GM23338 (cell line): Measurements from ENCODE around the gene ATP9A. TPM values are rescaled to one million over a fixed set of nuclear protein-coding genes. Genes with fewer than 3 reads are reported as not detected.
"Not testable (repeated sequence)": the region's sequence is repeated elsewhere in the genome, so short reads cannot be mapped to it uniquely, and the experiment has no call there.

ENCODE experiments used
- ATAC-seq: fragments of 200-7000 bp; cut with Tn5 transposase; 3 replicates; pipeline ENCODE4 v1.9.1; 2020
- DNase-seq: peaks from one replicate; pipeline ENCODE4 v3.0.0-alpha.2; 2015; ENCODE audit warnings: low spot score
- H2AFZ ChIP-seq: fragments of 200-600 bp; sonication (generic); 2 replicates; pipeline ENCODE4 v1.8.0; 2016; ENCODE audit warnings: antibody characterized with exemption, mild to moderate bottlenecking, moderate library complexity
- H3F3A ChIP-seq: fragments of 200-600 bp; sonication (generic); replicated peaks from 2 replicates; pipeline ENCODE4 v1.8.0; 2017; ENCODE audit warnings: antibody characterized with exemption, mixed run types, low read depth
- H3K27ac ChIP-seq: fragments of 200-600 bp; sonication (generic); 2 replicates; pipeline ENCODE4 v1.6.1; 2016; ENCODE audit warnings: low read depth
- H3K27me3 ChIP-seq: fragments of 200-600 bp; sonication (generic); 2 replicates; pipeline ENCODE4 v1.8.0; 2016; ENCODE audit warnings: mild to moderate bottlenecking, mixed run types, moderate library complexity; ENCODE audit not compliant: insufficient read depth
- H3K36me3 ChIP-seq: fragments of 200-600 bp; sonication (generic); 2 replicates; pipeline ENCODE4 v1.8.0; 2016; ENCODE audit warnings: mild to moderate bottlenecking; ENCODE audit not compliant: insufficient read depth
- H3K4me1 ChIP-seq: fragments of 200-600 bp; sonication (generic); 2 replicates; pipeline ENCODE4 v1.8.0; 2016; ENCODE audit warnings: mild to moderate bottlenecking, moderate library complexity; ENCODE audit not compliant: insufficient read depth
- H3K4me2 ChIP-seq: fragments of 200-600 bp; sonication (generic); 2 replicates; pipeline ENCODE4 v1.7.1; 2017; ENCODE audit warnings: mixed run types
- H3K4me3 ChIP-seq: fragments of 200-600 bp; sonication (generic); 2 replicates; pipeline ENCODE4 v1.6.1; 2016; ENCODE audit warnings: mixed run types
- H3K79me2 ChIP-seq: fragments of 200-600 bp; sonication (generic); replicated peaks from 2 replicates; pipeline ENCODE4 v1.8.0; 2017; ENCODE audit warnings: mild to moderate bottlenecking; ENCODE audit not compliant: insufficient read depth
- H3K9me2 ChIP-seq: fragments of 200-600 bp; sonication (generic); 2 replicates; pipeline ENCODE4 v1.8.0; 2017; ENCODE audit not compliant: insufficient read depth
- H4K20me1 ChIP-seq: fragments of 200-600 bp; sonication (generic); replicated peaks from 2 replicates; pipeline ENCODE4 v1.8.0; 2017; ENCODE audit warnings: mild to moderate bottlenecking; ENCODE audit not compliant: insufficient read depth
- H3K27ac Mint-ChIP-seq: 2 replicates; pipeline ENCODE4 v1.8.0; 2020; ENCODE audit warnings: inconsistent platforms, mild to moderate bottlenecking, moderate library complexity, mixed read lengths
- H3K27me3 Mint-ChIP-seq: 3 replicates; pipeline ENCODE4 v1.8.0; 2022; ENCODE audit warnings: low read depth, mild to moderate bottlenecking, moderate library complexity, mixed read lengths, inconsistent platforms; ENCODE audit not compliant: insufficient read depth, poor library complexity
- H3K36me3 Mint-ChIP-seq: 3 replicates; pipeline ENCODE4 v1.8.0; 2021; ENCODE audit warnings: low read depth, mild to moderate bottlenecking, inconsistent platforms, moderate library complexity, mixed read lengths
- H3K4me1 Mint-ChIP-seq: 3 replicates; pipeline ENCODE4 v1.8.0; 2020; ENCODE audit warnings: mild to moderate bottlenecking, inconsistent platforms, mixed read lengths
- H3K4me3 Mint-ChIP-seq: 3 replicates; pipeline ENCODE4 v1.8.0; 2021; ENCODE audit warnings: moderate library complexity, mild to moderate bottlenecking, inconsistent platforms, mixed read lengths
- H3K9me3 Mint-ChIP-seq: 3 replicates; pipeline ENCODE4 v1.8.0; 2020; ENCODE audit warnings: moderate library complexity, mild to moderate bottlenecking, inconsistent platforms, mixed read lengths
- CREB1 ChIP-seq: fragments of 250-450 bp; sonication (Bioruptor Pico); IDR thresholded peaks from 2 replicates; pipeline ENCODE4 v1.5.0; 2020; ENCODE audit warnings: low read depth, mild to moderate bottlenecking, moderate library complexity
- EZH2 ChIP-seq: fragments of 200-600 bp; sonication (generic); IDR thresholded peaks from one replicate; pipeline ENCODE4 v1.8.0; 2017; ENCODE audit warnings: antibody characterized with exemption, mild to moderate bottlenecking, low read depth; ENCODE audit not compliant: unreplicated experiment
- EZH2phosphoT487 ChIP-seq: fragments of 200-600 bp; sonication (generic); IDR thresholded peaks from one replicate; pipeline ENCODE4 v1.8.1; 2018; ENCODE audit warnings: antibody characterized with exemption; ENCODE audit not compliant: unreplicated experiment
- JUNB ChIP-seq: IDR thresholded peaks from one replicate; pipeline ENCODE4 v1.6.1; 2016; ENCODE audit warnings: antibody characterized with exemption; ENCODE audit not compliant: unreplicated experiment
- POLR2AphosphoS5 ChIP-seq: IDR thresholded peaks from 2 replicates; pipeline ENCODE4 v1.6.1; 2016; ENCODE audit warnings: antibody characterized with exemption, low read depth
- ZNF114 ChIP-seq: fragments of 250-450 bp; sonication (Bioruptor Pico); IDR thresholded peaks from 2 replicates; pipeline ENCODE4 v1.5.0; 2020; ENCODE audit warnings: mild to moderate bottlenecking, moderate library complexity
- polyA plus RNA-seq: library from polyadenylated mRNA; unstranded; fragments of >200 nt; fragmentation: Nextera tagmentation; extraction: Ambion mirVana; gene quantifications from 2 replicates; pipeline ENCODE4 v1.2.1, GENCODE V29; 2016
- total RNA-seq: library from RNA; depleted of rRNA; stranded (reverse); fragments of >200 nt; shearing (Covaris generic); gene quantifications from 2 replicates; pipeline ENCODE4 v1.2.3, GENCODE V29; 2014
- TF ChIP-seq, protein P1 (sequence below): IDR thresholded peaks from one replicate; pipeline ENCODE4 v1.6.1; 2018; ENCODE audit warnings: antibody characterized with exemption; ENCODE audit not compliant: unreplicated experiment
- TF ChIP-seq, protein P2 (sequence below): IDR thresholded peaks from 2 replicates; pipeline ENCODE4 v1.6.1; 2016; ENCODE audit warnings: antibody characterized with exemption
- TF ChIP-seq, protein P3 (sequence below), 2 experiments: fragments of 200-600 bp in 1 of 2; sonication (generic) in 1 of 2; conservative IDR thresholded peaks; 2 replicates each; pipeline versions ENCODE4 v1.5.1 to v1.6.1; 2016 to 2017; ENCODE audit warnings: antibody characterized with exemption in 2 of 2, low read depth in 2 of 2, mild to moderate bottlenecking in 2 of 2, moderate library complexity in 1 of 2
- TF ChIP-seq, protein P4 (sequence below): fragments of 250-450 bp; sonication (Bioruptor Pico); IDR thresholded peaks from 2 replicates; pipeline ENCODE4 v1.5.0; 2020; ENCODE audit warnings: mild to moderate bottlenecking, moderate library complexity

ATP9A gene
- total and polyA plus RNA-seq, 2 experiments from 2014 or later = 0.94 to 5.9 TPM

DNA sequence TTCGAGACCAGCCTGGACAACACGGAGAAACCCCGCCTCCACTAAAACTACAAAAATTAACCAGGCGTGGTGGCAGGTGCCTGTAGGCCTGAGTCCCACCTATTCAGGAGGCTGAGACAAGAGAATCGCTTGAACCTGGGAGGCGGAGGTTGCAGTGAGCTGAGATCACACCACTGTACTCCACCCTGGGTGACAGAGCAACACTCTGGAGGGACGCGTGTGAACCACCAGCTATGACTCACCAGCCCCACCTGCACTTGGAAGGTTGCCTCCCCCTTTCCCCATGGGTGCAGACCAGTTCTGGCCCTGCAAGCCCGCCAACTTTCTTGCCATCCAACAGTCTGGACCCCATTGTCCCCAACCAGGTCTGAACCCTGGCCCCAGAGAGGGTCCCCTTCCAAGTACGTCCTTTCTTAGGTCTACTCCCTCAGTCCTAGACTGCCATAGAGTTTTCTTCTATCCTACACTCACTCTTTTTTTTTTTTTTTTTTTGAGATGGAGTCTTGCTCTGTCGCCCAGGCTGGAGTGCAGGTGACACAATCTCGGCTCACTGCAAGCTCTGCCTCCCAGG, 29.2 kb downstream of the ATP9A start:
- TF ChIP-seq CREB1 (CRISPR knock-in tag) (no peak), EZH2 (no peak), JUNB (no peak), EZH2phosphoT487 (no peak), POLR2AphosphoS5 (no peak), ZNF114 (CRISPR knock-in tag) (no peak)
- TF ChIP-seq, protein P1, sequence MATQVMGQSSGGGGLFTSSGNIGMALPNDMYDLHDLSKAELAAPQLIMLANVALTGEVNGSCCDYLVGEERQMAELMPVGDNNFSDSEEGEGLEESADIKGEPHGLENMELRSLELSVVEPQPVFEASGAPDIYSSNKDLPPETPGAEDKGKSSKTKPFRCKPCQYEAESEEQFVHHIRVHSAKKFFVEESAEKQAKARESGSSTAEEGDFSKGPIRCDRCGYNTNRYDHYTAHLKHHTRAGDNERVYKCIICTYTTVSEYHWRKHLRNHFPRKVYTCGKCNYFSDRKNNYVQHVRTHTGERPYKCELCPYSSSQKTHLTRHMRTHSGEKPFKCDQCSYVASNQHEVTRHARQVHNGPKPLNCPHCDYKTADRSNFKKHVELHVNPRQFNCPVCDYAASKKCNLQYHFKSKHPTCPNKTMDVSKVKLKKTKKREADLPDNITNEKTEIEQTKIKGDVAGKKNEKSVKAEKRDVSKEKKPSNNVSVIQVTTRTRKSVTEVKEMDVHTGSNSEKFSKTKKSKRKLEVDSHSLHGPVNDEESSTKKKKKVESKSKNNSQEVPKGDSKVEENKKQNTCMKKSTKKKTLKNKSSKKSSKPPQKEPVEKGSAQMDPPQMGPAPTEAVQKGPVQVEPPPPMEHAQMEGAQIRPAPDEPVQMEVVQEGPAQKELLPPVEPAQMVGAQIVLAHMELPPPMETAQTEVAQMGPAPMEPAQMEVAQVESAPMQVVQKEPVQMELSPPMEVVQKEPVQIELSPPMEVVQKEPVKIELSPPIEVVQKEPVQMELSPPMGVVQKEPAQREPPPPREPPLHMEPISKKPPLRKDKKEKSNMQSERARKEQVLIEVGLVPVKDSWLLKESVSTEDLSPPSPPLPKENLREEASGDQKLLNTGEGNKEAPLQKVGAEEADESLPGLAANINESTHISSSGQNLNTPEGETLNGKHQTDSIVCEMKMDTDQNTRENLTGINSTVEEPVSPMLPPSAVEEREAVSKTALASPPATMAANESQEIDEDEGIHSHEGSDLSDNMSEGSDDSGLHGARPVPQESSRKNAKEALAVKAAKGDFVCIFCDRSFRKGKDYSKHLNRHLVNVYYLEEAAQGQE = no peak
- TF ChIP-seq, protein P2, sequence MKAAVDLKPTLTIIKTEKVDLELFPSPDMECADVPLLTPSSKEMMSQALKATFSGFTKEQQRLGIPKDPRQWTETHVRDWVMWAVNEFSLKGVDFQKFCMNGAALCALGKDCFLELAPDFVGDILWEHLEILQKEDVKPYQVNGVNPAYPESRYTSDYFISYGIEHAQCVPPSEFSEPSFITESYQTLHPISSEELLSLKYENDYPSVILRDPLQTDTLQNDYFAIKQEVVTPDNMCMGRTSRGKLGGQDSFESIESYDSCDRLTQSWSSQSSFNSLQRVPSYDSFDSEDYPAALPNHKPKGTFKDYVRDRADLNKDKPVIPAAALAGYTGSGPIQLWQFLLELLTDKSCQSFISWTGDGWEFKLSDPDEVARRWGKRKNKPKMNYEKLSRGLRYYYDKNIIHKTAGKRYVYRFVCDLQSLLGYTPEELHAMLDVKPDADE = no peak
- TF ChIP-seq, protein P3, sequence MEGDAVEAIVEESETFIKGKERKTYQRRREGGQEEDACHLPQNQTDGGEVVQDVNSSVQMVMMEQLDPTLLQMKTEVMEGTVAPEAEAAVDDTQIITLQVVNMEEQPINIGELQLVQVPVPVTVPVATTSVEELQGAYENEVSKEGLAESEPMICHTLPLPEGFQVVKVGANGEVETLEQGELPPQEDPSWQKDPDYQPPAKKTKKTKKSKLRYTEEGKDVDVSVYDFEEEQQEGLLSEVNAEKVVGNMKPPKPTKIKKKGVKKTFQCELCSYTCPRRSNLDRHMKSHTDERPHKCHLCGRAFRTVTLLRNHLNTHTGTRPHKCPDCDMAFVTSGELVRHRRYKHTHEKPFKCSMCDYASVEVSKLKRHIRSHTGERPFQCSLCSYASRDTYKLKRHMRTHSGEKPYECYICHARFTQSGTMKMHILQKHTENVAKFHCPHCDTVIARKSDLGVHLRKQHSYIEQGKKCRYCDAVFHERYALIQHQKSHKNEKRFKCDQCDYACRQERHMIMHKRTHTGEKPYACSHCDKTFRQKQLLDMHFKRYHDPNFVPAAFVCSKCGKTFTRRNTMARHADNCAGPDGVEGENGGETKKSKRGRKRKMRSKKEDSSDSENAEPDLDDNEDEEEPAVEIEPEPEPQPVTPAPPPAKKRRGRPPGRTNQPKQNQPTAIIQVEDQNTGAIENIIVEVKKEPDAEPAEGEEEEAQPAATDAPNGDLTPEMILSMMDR (conservative IDR thresholded peaks at IDR 0.05; ENCODE audit: low read depth in 2 of 2) = no peak
- TF ChIP-seq, protein P4, sequence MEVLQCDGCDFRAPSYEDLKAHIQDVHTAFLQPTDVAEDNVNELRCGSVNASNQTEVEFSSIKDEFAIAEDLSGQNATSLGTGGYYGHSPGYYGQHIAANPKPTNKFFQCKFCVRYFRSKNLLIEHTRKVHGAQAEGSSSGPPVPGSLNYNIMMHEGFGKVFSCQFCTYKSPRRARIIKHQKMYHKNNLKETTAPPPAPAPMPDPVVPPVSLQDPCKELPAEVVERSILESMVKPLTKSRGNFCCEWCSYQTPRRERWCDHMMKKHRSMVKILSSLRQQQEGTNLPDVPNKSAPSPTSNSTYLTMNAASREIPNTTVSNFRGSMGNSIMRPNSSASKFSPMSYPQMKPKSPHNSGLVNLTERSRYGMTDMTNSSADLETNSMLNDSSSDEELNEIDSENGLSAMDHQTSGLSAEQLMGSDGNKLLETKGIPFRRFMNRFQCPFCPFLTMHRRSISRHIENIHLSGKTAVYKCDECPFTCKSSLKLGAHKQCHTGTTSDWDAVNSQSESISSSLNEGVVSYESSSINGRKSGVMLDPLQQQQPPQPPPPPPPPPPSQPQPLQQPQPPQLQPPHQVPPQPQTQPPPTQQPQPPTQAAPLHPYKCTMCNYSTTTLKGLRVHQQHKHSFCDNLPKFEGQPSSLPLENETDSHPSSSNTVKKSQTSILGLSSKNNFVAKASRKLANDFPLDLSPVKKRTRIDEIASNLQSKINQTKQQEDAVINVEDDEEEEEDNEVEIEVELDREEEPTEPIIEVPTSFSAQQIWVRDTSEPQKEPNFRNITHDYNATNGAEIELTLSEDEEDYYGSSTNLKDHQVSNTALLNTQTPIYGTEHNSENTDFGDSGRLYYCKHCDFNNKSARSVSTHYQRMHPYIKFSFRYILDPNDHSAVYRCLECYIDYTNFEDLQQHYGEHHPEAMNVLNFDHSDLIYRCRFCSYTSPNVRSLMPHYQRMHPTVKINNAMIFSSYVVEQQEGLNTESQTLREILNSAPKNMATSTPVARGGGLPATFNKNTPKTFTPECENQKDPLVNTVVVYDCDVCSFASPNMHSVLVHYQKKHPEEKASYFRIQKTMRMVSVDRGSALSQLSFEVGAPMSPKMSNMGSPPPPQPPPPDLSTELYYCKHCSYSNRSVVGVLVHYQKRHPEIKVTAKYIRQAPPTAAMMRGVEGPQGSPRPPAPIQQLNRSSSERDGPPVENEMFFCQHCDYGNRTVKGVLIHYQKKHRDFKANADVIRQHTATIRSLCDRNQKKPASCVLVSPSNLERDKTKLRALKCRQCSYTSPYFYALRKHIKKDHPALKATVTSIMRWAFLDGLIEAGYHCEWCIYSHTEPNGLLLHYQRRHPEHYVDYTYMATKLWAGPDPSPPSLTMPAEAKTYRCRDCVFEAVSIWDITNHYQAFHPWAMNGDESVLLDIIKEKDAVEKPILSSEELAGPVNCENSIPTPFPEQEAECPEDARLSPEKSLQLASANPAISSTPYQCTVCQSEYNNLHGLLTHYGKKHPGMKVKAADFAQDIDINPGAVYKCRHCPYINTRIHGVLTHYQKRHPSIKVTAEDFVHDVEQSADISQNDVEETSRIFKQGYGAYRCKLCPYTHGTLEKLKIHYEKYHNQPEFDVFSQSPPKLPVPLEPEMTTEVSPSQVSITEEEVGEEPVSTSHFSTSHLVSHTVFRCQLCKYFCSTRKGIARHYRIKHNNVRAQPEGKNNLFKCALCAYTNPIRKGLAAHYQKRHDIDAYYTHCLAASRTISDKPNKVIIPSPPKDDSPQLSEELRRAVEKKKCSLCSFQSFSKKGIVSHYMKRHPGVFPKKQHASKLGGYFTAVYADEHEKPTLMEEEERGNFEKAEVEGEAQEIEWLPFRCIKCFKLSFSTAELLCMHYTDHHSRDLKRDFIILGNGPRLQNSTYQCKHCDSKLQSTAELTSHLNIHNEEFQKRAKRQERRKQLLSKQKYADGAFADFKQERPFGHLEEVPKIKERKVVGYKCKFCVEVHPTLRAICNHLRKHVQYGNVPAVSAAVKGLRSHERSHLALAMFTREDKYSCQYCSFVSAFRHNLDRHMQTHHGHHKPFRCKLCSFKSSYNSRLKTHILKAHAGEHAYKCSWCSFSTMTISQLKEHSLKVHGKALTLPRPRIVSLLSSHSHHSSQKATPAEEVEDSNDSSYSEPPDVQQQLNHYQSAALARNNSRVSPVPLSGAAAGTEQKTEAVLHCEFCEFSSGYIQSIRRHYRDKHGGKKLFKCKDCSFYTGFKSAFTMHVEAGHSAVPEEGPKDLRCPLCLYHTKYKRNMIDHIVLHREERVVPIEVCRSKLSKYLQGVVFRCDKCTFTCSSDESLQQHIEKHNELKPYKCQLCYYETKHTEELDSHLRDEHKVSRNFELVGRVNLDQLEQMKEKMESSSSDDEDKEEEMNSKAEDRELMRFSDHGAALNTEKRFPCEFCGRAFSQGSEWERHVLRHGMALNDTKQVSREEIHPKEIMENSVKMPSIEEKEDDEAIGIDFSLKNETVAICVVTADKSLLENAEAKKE (CRISPR knock-in tag) = no peak
- Histone ChIP-seq H3K27me3 (no peaks in the 10 kb centered on the region), H3K4me3 (no peak overlapping the region), H3K27ac (no peak overlapping the region), H3F3A (no peaks in the 10 kb centered on the region), H3K4me1 (no peaks in the 10 kb centered on the region), H2AFZ (no peak overlapping the region), H3K9me2 (no peaks in the 10 kb centered on the region), H4K20me1 (no peaks in the 10 kb centered on the region), H3K36me3 (no peaks in the 10 kb centered on the region), H3K4me2 (no peak overlapping the region), H3K79me2 (no peaks in the 10 kb centered on the region)
- DNase-seq (no peak), ATAC-seq (no peak)
- H3K27ac Mint-ChIP-seq = no peak overlapping the region
- H3K9me3 Mint-ChIP-seq = no peaks in the 10 kb centered on the region
- peaks cover 4% of the 10 kb centered on the region; the same call in 1 of the 3 replicates for H3K4me1 Mint-ChIP-seq
- no peaks in the 10 kb centered on the region for H3K36me3 Mint-ChIP-seq
- peaks cover 3% of the 10 kb centered on the region for H3K27me3 Mint-ChIP-seq
- no peak overlapping the region for H3K4me3 Mint-ChIP-seq

DNA sequence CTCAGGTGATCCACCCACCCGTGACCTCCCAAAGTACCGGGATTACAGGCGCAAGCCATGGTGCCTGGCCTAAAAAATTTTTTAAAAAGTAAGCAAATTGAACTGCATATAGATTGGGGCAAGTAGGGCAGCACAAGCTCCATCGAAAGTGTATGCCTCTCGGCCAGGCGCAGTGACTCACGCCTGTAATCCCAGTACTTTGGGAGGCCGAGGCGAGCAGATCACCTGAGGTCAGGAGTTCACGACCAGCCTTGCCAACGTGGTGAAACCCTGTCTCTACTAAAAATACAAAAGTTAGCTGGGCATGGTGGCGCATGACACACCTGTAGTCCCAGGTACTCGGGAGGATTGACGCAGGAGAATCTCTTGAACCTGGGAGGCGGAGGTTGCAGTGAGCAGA, 29.9 kb downstream of the ATP9A start:
- not testable (repeated sequence) for H2AFZ ChIP-seq, H3K27ac ChIP-seq, H3K36me3 Mint-ChIP-seq, H3K4me2 ChIP-seq, H3K9me3 Mint-ChIP-seq, H3K4me3 Mint-ChIP-seq, ATAC-seq, H3K27me3 ChIP-seq, H3K4me1 Mint-ChIP-seq, H3K4me1 ChIP-seq, H3K27ac Mint-ChIP-seq, H3F3A ChIP-seq, H4K20me1 ChIP-seq, H3K36me3 ChIP-seq, H3K4me3 ChIP-seq, DNase-seq, H3K79me2 ChIP-seq, H3K27me3 Mint-ChIP-seq, H3K9me2 ChIP-seq
